H9 (cell line): Measurements from ENCODE around the gene SLC4A1. TPM values are rescaled to one million over a fixed set of nuclear protein-coding genes. Genes with fewer than 3 reads are reported as not detected.

Experiments used
- DNase-seq: peaks from one replicate; pipeline ENCODE4 v3.0.0-alpha.2; 2017
- H2AFZ ChIP-seq: one replicate; pipeline ENCODE4 v1.6.1; 2013; ENCODE audit warnings: mild to moderate bottlenecking, low read length, control low read depth, moderate library complexity
- H2AK5ac ChIP-seq: 2 replicates; pipeline ENCODE4 v1.6.1; 2013; ENCODE audit warnings: low read length, control low read depth, mixed read lengths; ENCODE audit not compliant: insufficient read length
- H2BK120ac ChIP-seq: one replicate; pipeline ENCODE4 v1.6.1; 2013; ENCODE audit warnings: low read depth, mild to moderate bottlenecking, low read length, control low read depth, inconsistent platforms; ENCODE audit not compliant: poor library complexity, severe bottlenecking
- H2BK12ac ChIP-seq: 2 replicates; pipeline ENCODE4 v1.6.1; 2013; ENCODE audit warnings: low read length, control low read depth, mixed read lengths, low read depth; ENCODE audit not compliant: insufficient read length
- H2BK15ac ChIP-seq: 2 replicates; pipeline ENCODE4 v1.6.1; 2013; ENCODE audit warnings: low read depth, low read length, control low read depth
- H2BK20ac ChIP-seq: one replicate; pipeline ENCODE4 v1.6.1; 2013; ENCODE audit warnings: low read depth, mild to moderate bottlenecking, low read length, control low read depth, inconsistent platforms; ENCODE audit not compliant: poor library complexity, severe bottlenecking
- H2BK5ac ChIP-seq: 2 replicates; pipeline ENCODE4 v1.6.1; 2013; ENCODE audit warnings: low read length, control low read depth, mixed read lengths; ENCODE audit not compliant: insufficient read length
- H3K14ac ChIP-seq: 2 replicates; pipeline ENCODE4 v1.6.1; 2013; ENCODE audit warnings: low read length, control low read depth; ENCODE audit not compliant: insufficient read depth
- H3K18ac ChIP-seq: 2 replicates; pipeline ENCODE4 v1.6.1; 2013; ENCODE audit warnings: low read depth, mild to moderate bottlenecking, mixed read lengths, low read length, control low read depth; ENCODE audit not compliant: insufficient read length
- H3K23ac ChIP-seq: 2 replicates; pipeline ENCODE4 v1.6.1; 2013; ENCODE audit warnings: low read length, control low read depth, mixed read lengths, low read depth; ENCODE audit not compliant: insufficient read length
- H3K23me2 ChIP-seq: 2 replicates; pipeline ENCODE4 v1.6.1; 2013; ENCODE audit warnings: low read depth, mild to moderate bottlenecking, mixed read lengths, low read length, control low read depth; ENCODE audit not compliant: insufficient read length, poor library complexity, severe bottlenecking
- H3K27ac ChIP-seq: 2 replicates; pipeline ENCODE4 v1.5.1; 2013; ENCODE audit warnings: low read length, control low read depth, mixed read lengths, low read depth; ENCODE audit not compliant: insufficient read length
- H3K27me3 ChIP-seq: 2 replicates; pipeline ENCODE4 v1.6.1; 2013; ENCODE audit warnings: low read length, control low read depth, inconsistent platforms; ENCODE audit not compliant: insufficient read depth
- H3K4ac ChIP-seq: 2 replicates; pipeline ENCODE4 v1.6.1; 2013; ENCODE audit warnings: low read depth, mild to moderate bottlenecking, control low read depth, inconsistent platforms, low read length, moderate library complexity
- H3K4me1 ChIP-seq: 2 replicates; pipeline ENCODE4 v1.6.1; 2013; ENCODE audit warnings: low read length, control low read depth, inconsistent platforms; ENCODE audit not compliant: insufficient read depth
- H3K4me2 ChIP-seq: 2 replicates; pipeline ENCODE4 v1.6.1; 2013; ENCODE audit warnings: low read length, control low read depth, mixed read lengths; ENCODE audit not compliant: insufficient read length, insufficient read depth
- H3K56ac ChIP-seq: 2 replicates; pipeline ENCODE4 v1.6.1; 2013; ENCODE audit warnings: low read depth, mild to moderate bottlenecking, mixed read lengths, low read length, control low read depth; ENCODE audit not compliant: insufficient read length
- H3K79me1 ChIP-seq: 2 replicates; pipeline ENCODE4 v1.6.1; 2013; ENCODE audit warnings: low read depth, mild to moderate bottlenecking, moderate library complexity, low read length, control low read depth, inconsistent platforms; ENCODE audit not compliant: insufficient read depth, poor library complexity, severe bottlenecking
- H3K79me2 ChIP-seq: 2 replicates; pipeline ENCODE4 v1.6.1; 2013; ENCODE audit warnings: low read length, control low read depth, inconsistent platforms; ENCODE audit not compliant: insufficient read depth
- H3K9ac ChIP-seq: 2 replicates; pipeline ENCODE4 v1.6.1; 2013; ENCODE audit warnings: low read length, control low read depth, mixed read lengths; ENCODE audit not compliant: insufficient read length; ENCODE audit errors: extremely low read depth
- H3K9me3 ChIP-seq: one replicate; pipeline ENCODE4 v1.6.1; 2013; ENCODE audit warnings: low read depth, low read length, inconsistent platforms; ENCODE audit not compliant: control insufficient read depth
- H3T11ph ChIP-seq: one replicate; pipeline ENCODE4 v1.6.1; 2013; ENCODE audit warnings: mild to moderate bottlenecking, low read length, control low read depth, inconsistent platforms
- H4K20me1 ChIP-seq: one replicate; pipeline ENCODE4 v1.6.1; 2013; ENCODE audit not compliant: control insufficient read depth, insufficient read length, insufficient read depth
- H4K5ac ChIP-seq: 2 replicates; pipeline ENCODE4 v1.6.1; 2013; ENCODE audit warnings: low read depth, mild to moderate bottlenecking, mixed read lengths, low read length, control low read depth; ENCODE audit not compliant: insufficient read length
- H4K8ac ChIP-seq: replicated peaks from 2 replicates; pipeline ENCODE4 v1.6.1; 2013; ENCODE audit warnings: low read length, control low read depth, mixed read lengths, low read depth; ENCODE audit not compliant: insufficient read length
- H4K91ac ChIP-seq: 2 replicates; pipeline ENCODE4 v1.6.1; 2013; ENCODE audit warnings: low read depth, mild to moderate bottlenecking, moderate library complexity, mixed read lengths, low read length, control low read depth; ENCODE audit not compliant: insufficient read length
- H3K27ac Mint-ChIP-seq, 3 experiments: 2 replicates in 2 of 3; 3 replicates in 1 of 3; pipeline ENCODE4 v1.8.0; 2020 to 2021; ENCODE audit warnings: mixed read lengths in 3 of 3, mild to moderate bottlenecking in 1 of 3, moderate library complexity in 1 of 3
- H3K27me3 Mint-ChIP-seq: 2 replicates; pipeline ENCODE4 v1.8.0; 2021; ENCODE audit warnings: low read depth, mild to moderate bottlenecking, moderate library complexity, mixed read lengths
- H3K36me3 Mint-ChIP-seq, 3 experiments: 2 replicates in 2 of 3; 3 replicates in 1 of 3; pipeline ENCODE4 v1.8.0; 2020 to 2021; ENCODE audit warnings: low read depth in 3 of 3, mixed read lengths in 3 of 3; ENCODE audit not compliant: insufficient read depth in 1 of 3
- H3K4me1 Mint-ChIP-seq, 2 experiments: 2 replicates each; pipeline ENCODE4 v1.8.0; 2020; ENCODE audit warnings: mixed read lengths in 2 of 2
- H3K4me3 Mint-ChIP-seq, 2 experiments: 2 replicates in 1 of 2; 3 replicates in 1 of 2; pipeline ENCODE4 v1.8.0; 2020 to 2021; ENCODE audit warnings: mild to moderate bottlenecking in 2 of 2, mixed read lengths in 2 of 2, moderate library complexity in 1 of 2
- H3K9me3 Mint-ChIP-seq, 2 experiments: 2 replicates in 1 of 2; 3 replicates in 1 of 2; pipeline ENCODE4 v1.8.0; 2020; ENCODE audit warnings: mild to moderate bottlenecking in 2 of 2, mixed read lengths in 2 of 2, moderate library complexity in 1 of 2
- CTCF ChIP-seq: fragments of 200-600 bp; sonication (generic); conservative IDR thresholded peaks from 3 replicates; pipeline ENCODE4 v1.8.0; 2021; ENCODE audit warnings: antibody characterized with exemption, mild to moderate bottlenecking
- WGBS: extraction: QIAGEN DNeasy Blood & Tissue Kit; methylation state at CpG from one replicate; pipeline ENCODE4 v1.1.7; 2013; ENCODE audit warnings: missing lambda C conversion rate, low lambda C conversion rate, mixed read lengths; ENCODE audit not compliant: insufficient read length; ENCODE audit errors: extremely low coverage; 5-methylcytosine and 5-hydroxymethylcytosine counted together
- total RNA-seq: library from RNA; stranded (reverse); gene quantifications from 2 replicates; pipeline ENCODE4 v1.2.1, GENCODE V29; 2021

The SLC4A1 gene
- total RNA-seq, 1 experiment from 2014 or later = not detected

- no peak overlapping the region for H2AK5ac ChIP-seq
- H3K23me2 ChIP-seq = peaks cover 19% of the 10 kb centered on the region
- no peak for TF ChIP-seq CTCF
- H3K14ac ChIP-seq = no peak overlapping the region; the same call in 1 of the 2 replicates
- no peaks in the 10 kb centered on the region for H3K79me1 ChIP-seq
- H4K5ac ChIP-seq = no peak overlapping the region
- no peak overlapping the region for H3K4me2 ChIP-seq
- H3K27ac ChIP-seq = no peak overlapping the region
- no peaks in the 10 kb centered on the region for H3K9me3 ChIP-seq
- no peak overlapping the region for H3K56ac ChIP-seq
- H2BK15ac ChIP-seq = no peak overlapping the region
- WGBS = no CpG with 5 or more reads among the region's 10 CpGs
- DNase-seq = peak; percentile 39
- no peak overlapping the region for H4K91ac ChIP-seq
- no peak overlapping the region for H2BK120ac ChIP-seq
- H2BK20ac ChIP-seq = no peak overlapping the region
- no peak overlapping the region for H4K8ac ChIP-seq
- H4K20me1 ChIP-seq = peaks cover 2% of the 10 kb centered on the region
- Mint-ChIP-seq H3K4me3 (peak overlapping the region in 1 of 2 experiments; percentile 46; a peak in 2 of 5 replicates), H3K4me1 (peaks cover 38 to 56% of the 10 kb centered on the region in 2 experiments), H3K36me3 (no peaks in the 10 kb centered on the region), H3K27me3 (peaks cover 43% of the 10 kb centered on the region), H3K9me3 (no peaks in the 10 kb centered on the region), H3K27ac (no peak overlapping the region)
- no peak overlapping the region for H3K4ac ChIP-seq
- H3K4me1 ChIP-seq = peaks cover 7% of the 10 kb centered on the region; the same call in 1 of the 2 replicates
- H3K18ac ChIP-seq = no peak overlapping the region
- H3T11ph ChIP-seq = no peak overlapping the region
- peaks cover 8% of the 10 kb centered on the region; the same call in 1 of the 2 replicates for H3K27me3 ChIP-seq
- H3K79me2 ChIP-seq = no peaks in the 10 kb centered on the region
- no peak overlapping the region for H3K23ac ChIP-seq
- H2BK12ac ChIP-seq = no peak overlapping the region
- H2BK5ac ChIP-seq = no peak overlapping the region
- H2AFZ ChIP-seq = no peak overlapping the region
- H3K9ac ChIP-seq = no peak overlapping the region
These were observed 42.9 kb upstream of the SLC4A1 start for GRCh38 chr17:44310609-44311376.
